NB4 (cell line): ENCODE measurements around the gene TMEM123.

Experiments used
- CTCF ChIP-seq: IDR thresholded peaks from one replicate; pipeline ENCODE4 v1.5.1; 2012; ENCODE audit warnings: low read depth, low read length
- MYC ChIP-seq: IDR thresholded peaks from 2 replicates; pipeline ENCODE4 v1.6.1; 2011; ENCODE audit warnings: low read depth, low read length
- POLR2A ChIP-seq: IDR thresholded peaks from 2 replicates; pipeline ENCODE4 v1.6.1; 2011; ENCODE audit warnings: mild to moderate bottlenecking; ENCODE audit not compliant: insufficient read length; ENCODE audit errors: extremely low read depth

DNA sequence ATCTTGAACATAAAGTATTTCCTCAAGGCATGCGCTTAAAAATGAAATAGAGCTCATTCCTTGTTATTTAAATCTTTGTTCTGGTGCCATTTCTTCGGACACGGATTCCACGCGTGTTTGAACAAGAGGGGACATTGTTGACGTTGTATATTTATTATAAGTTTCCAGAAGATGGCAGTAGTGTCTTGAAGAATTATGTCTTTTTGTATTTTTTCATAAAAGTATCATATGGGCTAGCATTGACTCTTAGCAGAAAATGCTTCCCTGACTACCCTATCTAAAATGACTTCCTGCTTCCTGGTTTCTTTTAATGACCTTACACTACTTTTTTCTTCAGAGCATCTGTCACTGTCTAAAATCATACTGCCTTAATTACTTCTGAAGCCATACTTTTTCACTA, 85.2 kb downstream of the TMEM123 start:
- TF ChIP-seq CTCF, result no peak
- TF ChIP-seq MYC, result no peak
- TF ChIP-seq POLR2A, result no peak
